ENCODE results near the gene MIOS.
A peak's percentile ranks its signal among the peaks of the same experiment; 100 is the strongest.

Gene MIOS

DNA sequence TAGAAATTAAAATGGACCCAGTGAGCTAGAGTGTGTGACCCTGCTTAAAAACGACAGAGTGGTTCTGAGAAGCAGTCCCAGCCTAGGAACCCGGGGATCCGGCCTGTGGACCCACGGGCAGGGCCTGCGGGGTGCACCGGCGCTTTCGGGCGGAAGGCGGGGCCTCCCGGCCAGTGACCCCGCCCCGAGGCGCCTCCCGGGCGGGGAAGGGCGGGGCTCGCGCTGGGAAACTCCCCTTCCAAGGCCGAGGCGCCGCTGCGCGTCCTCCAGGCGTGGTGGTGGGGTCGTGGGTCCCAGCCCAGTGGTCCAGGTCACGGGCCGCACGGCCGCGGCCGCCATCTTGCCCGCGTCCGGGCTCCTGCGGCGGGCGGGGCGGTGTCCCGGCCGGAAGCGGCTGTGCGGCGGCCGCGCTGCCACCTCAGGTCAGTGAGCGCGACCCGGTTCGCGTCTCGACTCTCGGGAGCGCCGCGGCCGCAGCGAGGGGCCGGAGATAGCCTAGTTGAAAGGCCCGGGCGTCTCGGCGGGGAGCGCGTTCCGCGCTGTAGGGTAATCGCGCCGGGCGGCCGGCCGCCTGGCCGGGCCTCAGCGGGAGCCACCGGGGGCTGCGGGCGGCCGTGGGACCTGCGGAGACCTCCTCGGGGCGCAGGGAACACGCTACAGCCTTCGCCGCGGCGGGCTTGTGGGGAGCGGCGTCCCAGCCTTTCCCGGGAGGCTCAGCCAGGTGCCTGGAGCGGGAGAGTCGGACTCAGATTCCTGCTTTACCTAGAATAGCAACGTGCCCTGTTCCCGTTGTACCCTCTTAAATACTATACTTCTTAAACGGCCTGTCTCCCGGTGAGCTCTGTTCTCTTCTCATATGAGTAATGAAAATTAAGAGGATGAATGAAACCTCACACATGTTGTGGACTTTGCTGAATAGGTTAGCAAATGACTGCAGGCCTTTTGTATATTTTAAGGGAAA lies at the start of gene MIOS:
TSS of gene MIOS (plus strand) at position 234 of the 961 bp plus-strand sequence. CDS start 5,592 bp downstream, outside the sequence.
- peak; percentile 23 for DNase-seq

DNA sequence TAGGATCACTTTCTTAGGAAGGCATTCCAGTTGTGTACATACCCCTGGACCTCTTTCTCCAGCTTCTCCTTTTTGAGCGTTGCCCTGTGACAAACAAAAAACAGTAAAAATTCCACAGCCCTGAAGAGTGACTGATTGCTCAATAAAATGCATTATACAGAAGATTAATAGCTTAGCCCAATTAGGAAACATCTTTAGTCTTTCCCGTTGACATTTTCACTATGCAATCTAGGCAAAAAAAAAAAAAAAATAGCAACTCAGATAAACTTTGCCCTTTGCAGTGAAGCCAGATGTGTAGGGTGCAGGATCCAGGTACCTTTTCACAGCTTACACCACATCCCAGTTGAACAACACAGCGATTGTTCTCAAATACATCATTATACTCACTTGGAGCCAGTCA lies 48.9 kb upstream of the MIOS start:
- no peak for DNase-seq

DNA sequence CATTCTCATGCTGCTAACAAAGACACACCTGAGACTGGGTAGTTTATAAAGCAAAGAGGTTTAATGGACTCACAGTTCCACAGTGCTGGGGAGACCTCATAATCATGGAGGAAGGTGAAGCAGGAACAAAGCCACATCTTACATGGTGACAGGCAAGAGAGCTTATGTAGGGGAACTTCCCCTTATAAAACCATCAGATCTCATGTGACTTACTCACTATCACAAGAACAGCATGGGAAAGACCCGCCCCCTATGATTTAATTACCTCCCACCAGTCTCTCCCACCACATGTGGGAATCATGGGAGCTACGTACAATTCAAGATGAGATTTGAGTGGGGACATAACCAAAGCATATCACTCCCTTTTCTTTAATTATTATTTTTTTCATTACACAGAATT lies 47.6 kb upstream of the MIOS start:
- DNase-seq, result no peak

DNA sequence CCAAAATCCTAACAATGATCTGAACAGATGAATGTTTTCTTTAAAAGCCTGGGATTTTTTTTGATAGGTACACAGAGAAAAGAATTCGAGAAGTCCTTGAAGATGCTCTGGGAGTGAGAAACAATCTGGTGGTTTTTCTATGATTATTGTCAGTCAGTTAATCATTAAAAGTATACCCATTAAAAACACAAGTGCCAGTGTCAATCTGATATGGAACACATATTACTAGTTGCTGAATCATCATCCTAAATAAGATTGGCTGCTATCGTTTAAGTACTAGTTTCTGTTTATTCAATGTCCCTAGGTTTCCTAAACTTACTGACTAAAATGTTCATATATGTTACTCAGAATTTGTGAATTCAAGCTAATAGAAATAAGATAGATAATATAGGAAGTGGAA lies 47.2 kb upstream of the MIOS start:
- no peak for DNase-seq

DNA sequence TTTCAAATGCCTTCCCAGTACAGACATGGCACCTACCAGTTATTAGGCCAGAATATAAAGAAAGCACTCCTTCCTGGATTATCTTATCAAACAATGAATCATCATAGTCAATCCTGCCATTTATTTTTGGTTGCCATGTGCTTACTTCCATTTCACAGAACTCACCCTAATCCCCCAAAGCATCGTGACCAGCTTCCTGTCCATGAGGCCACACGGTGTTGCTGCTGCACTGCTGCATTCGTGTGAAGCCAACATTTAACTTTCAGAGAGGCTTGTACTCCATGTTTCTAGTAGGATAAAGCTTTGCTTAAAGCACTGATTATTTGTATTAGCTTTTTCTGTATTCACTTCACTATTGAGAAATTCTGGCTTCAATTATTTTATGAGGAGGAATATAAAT lies 45.4 kb upstream of the MIOS start:
- DNase-seq, result no peak

DNA sequence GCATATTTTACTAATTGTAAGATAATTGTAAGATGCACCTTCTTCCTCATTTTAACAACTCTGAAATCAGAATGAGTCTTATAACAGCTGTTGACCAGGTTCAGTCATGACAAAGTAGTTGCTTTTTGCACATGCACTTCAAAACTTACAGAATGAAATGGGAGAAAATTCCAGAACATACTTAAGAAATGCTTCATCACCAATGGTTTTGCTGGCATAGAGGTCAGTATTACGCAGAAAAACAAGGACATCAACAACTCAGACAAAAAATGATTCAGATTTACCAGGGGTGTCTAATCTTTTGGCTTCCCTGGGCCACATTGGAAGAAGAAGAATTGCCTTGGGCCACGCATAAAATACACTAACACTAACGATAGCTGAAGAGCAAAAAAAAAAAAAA lies 44.3 kb upstream of the MIOS start:
- no peak for DNase-seq

DNA sequence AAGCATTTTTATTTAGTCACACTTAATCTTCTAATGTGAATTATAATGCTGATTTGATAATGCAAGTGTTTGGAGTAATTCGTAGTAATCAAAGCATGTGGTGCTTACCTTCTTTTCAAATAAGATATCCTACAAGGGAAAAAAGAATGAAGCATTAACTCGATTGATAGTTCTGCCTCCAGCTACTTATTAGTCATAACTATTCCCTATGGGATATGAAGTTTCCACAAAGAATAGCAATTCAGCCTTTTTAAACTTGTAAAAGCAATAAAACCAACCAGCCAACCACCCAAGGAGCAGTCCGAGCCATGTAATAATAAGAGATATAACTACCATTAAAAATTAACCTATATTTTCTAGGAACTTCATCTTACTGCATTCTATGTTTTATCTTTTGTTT lies 42.6 kb upstream of the MIOS start:
- DNase-seq, result no peak

DNA sequence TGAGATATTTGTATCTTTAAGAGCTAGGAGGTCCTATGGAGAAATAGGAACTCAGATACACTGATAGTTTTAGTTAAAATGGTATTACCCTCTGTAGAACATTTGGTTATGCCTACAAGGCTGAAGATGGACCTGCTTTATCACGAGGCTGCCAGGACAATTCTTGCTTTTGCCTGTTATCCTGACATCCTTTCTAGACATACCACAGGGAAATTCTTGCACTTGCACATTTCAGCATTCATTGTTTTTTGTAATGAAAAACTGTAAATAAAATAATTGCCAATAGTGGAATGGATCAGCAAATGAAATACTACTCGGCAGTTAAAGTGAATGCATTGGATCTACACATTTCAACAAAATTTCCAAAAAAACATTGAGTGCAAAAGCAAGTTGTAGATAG lies 40.7 kb upstream of the MIOS start:
- DNase-seq, result no peak

DNA sequence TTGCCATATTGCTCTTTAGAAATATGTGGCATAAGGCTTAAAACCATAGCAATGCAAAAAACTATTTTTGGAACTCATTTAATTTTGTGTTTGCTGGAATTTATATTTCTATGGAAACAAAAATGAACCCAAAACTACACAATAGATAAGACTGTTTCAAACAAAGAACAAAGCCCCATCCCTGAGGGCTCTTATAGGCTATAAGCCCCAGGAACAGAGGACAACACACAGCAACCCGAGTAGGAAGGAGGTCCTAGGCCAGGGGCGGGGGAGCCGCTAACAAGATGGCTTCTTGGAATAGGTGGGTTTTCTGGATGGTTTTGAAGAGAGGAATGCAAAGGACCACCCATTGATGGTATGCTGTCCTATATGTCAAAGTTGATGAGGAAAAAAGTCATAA lies 39.6 kb upstream of the MIOS start:
- no peak for DNase-seq

DNA sequence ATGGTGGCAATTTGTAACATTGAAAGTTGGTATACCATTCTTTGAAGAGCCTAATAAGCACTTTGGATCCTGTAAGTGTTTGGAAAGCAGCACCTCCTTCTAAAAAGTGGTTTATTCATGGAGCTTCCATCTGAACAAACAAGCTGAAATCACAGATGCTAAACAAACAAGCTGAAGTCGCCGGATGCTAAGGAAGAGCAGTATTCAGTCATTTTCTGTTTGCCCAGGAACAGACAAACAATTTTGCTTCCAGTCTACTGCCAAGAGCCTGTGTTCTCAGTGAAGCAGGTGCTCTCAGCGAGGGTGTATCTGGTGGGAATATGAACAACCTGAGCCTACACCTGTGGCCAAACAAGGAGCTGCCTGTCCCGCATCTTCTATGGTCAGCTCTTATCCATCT lies 37.4 kb upstream of the MIOS start:
- peak; percentile 92 for DNase-seq

DNA sequence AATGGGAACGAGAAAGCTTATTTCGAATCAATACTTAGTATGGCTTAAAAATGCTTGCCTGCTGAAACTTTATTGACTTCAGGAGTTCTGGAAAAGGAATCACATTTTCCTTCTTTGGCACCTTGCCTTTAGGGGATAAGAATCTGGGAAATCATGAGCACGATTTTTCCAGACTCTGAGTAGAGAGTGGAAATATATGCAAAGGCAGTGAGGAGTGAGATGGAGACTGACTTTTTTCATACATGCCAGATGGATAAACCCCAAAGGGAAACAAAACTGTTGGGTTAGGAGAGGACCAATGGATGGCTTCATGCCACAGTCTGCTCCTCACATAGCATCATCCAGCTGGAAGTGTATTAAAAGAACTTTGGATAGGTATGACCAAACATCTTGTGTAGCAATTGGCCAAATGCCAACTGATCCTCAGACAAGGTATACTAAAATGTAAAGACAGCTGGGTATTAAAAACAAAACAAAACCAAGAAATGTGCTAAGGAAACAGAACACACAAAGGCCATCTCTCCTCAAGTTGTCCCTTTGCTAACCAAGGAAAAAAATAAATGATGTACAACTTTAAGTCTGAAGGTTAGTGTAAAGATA lies 32.8 kb upstream of the MIOS start:
- no peak for DNase-seq

DNA sequence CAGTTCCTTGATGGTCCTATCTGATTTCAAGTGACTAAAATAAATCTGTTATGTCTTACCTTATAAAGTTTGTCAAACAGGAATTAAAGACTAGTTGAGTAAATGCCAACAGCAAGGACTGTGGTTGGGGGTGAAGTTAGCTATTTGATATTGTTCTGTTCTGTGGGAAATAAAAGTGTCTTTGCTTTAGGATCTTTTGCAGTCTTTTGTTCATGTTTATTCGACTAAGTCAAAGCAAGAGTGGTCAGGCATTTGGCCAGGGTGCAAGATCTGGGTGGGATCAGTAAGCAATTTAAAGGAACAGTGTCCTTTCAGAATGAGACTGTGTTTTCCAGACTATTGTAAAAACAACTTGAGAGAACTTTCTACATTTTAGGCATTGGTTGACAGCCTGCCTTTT lies 31.0 kb upstream of the MIOS start, which contains the start of gene COL28A1:
TSS of gene COL28A1 (minus strand) at position 183 of the 400 bp plus-strand sequence. CDS start 2,998 bp downstream, outside the sequence.
- no peak for DNase-seq

DNA sequence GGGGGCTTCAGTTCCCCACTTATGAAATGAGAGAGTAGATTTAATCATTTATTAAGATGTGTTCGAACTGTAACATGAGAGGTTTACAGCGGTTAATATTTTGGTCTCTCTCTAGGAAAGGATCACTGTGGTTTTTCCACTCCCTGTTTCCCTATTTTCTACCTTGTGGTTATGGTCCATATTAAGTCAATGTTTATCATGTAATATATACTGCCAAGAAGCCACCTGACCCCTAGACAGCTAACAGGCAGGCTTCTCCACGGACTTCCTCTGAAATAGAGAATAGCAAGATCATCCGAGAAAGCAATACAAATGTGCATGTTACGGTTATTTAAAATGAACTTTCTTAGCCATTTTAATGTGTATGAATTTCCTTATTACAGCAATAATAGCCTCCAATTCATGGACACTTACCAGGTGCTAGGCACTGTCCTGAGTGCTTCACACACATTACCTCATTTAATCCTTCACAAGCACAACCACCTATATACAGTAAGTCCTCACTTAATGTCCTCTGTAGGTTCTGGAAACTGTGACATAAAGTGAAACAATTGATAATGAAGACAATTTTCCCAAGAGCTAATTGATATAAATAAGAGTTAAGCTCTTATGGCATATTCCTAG lies 30.2 kb upstream of the MIOS start:
- DNase-seq, result no peak

DNA sequence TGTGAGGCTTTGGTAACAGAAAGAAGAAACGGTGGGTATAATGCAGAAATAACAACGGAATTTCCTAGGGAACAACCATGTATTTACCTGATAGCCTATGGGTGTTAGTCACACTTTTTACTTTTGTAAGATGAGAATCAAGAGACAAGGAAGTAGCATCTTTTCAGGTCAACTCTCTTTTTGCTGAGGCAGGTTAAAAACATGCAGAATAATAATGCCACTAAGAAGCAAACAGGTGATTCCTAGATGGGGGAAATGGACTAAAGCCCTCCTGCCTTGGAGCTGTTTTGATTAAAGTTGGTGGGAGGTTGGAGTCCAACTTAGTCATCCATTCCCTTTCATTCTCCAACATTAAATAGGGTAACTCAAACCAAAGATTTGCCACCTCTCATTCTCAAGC lies 29.0 kb upstream of the MIOS start:
- DNase-seq, result no peak

DNA sequence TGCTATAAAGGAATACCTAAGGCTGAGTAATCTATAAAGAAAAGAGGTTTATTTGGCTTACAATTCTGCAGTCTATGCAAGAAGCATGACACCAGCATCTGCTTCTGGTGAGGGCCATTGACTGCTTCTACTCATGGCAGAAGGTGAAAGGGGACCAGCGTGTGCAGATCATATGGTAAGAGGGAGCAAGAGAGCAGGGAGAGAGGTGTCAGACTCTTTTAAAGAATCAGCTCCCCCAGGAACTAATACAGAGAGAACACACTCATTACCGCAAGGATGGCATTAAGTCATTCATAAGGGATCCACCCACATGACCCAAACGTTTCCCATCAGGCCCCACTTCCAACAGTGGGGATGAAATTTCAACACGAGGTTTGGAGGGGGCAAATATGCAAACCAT lies 27.5 kb upstream of the MIOS start:
- no peak for DNase-seq

DNA sequence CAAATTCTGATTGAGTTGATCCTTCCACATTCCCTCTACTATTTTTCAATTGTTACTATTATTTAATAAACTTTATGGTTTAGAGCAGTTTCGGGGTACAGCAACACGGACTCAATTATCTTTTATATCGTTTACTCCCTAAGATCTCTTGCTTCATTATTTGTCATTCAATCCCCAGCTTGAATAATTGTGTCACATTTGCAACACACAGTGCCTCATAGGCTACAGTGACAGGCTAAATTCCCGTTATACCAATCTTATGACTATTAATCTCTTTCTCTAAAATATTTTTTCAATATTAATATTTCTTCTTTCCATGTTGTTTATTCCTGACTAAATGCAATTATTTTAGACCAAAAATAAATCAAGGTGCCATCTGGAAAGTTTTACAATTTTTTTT lies 27.0 kb upstream of the MIOS start:
- DNase-seq, result no peak

DNA sequence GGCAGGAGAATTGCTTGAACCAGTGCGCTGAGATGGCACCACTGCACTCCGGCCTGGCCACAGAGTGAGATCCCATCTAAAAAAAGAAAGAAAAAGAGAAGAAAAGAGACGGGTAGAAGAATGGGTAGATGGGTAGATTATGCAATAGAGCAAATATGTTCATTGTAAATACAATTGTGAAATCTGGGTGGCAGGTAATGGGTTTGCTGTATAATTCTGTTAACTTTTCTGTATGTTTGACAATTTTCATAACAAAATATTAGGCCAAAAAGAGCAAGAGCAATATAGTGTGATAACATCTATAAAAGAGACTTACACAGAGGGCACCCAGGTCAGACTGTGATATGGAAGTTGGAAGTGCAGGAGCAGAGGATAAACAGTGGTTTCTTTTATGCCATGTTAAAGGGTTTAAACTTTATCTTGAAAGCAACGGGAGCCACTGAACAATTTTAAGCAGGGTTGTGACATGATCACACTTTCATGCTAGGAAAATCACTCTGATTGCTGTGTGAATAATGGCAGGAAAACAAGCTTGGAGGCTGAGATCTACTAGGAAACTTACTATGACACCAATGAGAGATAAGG lies 24.3 kb upstream of the MIOS start:
- no peak for DNase-seq

DNA sequence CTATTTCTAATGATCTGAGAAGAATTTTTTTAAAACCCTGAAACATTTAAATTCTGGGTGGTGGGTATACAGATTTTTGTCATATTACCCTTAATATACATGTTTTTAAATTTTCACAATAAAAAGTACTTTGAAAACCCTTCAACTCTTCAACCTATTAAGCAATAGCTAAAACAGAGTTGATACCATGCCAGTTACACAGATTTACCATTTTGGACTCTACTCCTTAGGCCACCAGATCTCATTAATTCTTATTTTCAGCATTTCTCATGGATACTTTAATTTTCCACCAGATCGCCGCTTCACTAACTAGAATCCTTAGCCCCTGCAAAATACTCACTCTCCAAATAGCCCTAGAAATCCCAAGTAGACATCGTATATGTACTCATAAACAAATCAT lies 18.3 kb upstream of the MIOS start:
- DNase-seq, result no peak

DNA sequence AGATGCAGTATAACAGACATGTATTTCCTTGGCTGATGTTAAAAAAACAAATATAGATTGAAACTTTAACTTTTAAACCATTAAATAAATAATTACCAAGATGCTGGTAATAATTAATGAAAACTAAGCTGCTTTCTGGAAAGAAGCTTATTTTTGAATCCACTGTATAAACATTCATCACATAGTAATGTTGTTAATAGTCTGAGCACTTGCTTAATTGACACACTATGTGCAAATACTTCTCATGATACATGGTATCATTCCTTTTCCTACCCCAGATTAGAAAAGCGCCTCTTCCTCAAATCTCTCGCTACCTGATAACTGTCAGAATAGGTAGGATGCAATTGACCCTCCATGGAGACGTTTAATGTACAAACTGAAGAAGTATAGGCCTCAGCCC lies 16.0 kb upstream of the MIOS start:
- no peak for DNase-seq

DNA sequence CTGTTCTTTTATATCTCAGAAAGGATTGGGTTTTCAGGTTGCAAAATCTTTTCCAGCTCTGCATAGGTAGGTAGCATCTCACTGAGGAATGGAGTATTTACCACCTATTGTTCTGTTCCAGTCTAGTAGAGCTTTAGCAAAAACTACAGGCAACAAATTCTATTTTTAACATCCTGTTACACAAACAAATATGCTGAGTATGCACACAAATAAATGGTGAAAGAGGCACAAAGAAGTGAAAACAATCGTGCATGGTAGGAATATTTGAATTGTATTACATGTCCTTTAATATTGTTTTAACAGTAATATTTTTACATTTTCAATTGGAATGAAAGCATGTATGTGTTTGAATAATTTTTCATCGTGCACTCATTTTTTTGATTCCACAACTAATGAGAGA lies 14.5 kb upstream of the MIOS start:
- no peak for DNase-seq

DNA sequence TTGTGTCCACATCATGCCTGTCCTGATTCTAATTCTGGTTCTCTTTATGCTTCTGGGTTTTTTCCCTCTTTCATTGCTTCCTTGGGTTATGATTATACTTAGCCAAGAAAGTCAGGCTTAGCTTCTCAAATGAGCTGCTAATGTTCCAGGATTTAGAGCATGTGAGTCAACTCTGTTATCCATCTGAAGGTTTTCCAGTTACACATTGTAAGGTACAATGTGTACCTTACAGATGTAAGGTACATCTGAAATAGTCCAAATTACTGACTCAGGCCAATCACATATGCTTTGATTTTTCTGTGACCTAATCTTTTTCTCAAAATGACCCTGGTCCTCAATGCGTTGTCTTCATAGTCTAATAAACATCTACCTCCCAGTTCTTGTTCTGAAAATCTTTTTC lies 13.3 kb upstream of the MIOS start:
- no peak for DNase-seq

DNA sequence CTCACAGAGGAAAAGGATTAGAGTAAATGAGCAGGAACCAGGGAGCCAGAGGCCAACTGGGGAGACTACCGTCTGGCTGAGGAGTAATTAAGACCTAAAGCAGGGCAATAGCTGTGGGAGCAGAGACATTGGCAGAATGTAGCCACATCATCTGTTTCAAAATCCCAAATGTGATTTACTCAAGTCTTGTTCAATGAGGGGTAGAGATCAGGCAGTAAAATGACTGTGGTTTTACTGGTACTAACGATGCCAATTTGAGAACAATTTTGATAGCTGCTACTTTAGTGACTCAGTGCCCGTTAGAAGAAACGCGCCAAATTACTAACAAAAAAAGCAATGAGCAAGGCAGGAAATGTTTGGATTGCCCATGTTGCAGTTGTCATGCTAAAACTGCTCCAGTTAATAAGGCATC lies 12.7 kb upstream of the MIOS start:
- DNase-seq, result no peak
